HEK293T (cell line): ENCODE data around the gene MRPS23.

Experiments used
- BHLHE40 ChIP-seq: fragments of 450-650 bp; IDR thresholded peaks from 2 replicates; pipeline ENCODE4 v1.6.1; 2016; ENCODE audit warnings: mild to moderate bottlenecking, moderate library complexity, borderline replicate concordance
- LEF1 ChIP-seq: fragments of 450-650 bp; IDR thresholded peaks from 2 replicates; pipeline ENCODE4 v1.6.1; 2017; ENCODE audit warnings: mild to moderate bottlenecking, borderline replicate concordance
- NFRKB ChIP-seq: fragments of 450-650 bp; IDR thresholded peaks from 2 replicates; pipeline ENCODE4 v1.6.1; 2016; ENCODE audit warnings: mild to moderate bottlenecking, moderate library complexity
- SP1 ChIP-seq: fragments of 450-650 bp; IDR thresholded peaks from 2 replicates; pipeline ENCODE4 v1.6.1; 2017
- SUZ12 ChIP-seq: fragments of 450-650 bp; IDR thresholded peaks from 2 replicates; pipeline ENCODE4 v1.6.1; 2016; ENCODE audit warnings: mild to moderate bottlenecking
- TF ChIP-seq, protein P1 (sequence below): fragments of 450-650 bp; IDR thresholded peaks from 2 replicates; pipeline ENCODE4 v1.6.1; 2016

DNA sequence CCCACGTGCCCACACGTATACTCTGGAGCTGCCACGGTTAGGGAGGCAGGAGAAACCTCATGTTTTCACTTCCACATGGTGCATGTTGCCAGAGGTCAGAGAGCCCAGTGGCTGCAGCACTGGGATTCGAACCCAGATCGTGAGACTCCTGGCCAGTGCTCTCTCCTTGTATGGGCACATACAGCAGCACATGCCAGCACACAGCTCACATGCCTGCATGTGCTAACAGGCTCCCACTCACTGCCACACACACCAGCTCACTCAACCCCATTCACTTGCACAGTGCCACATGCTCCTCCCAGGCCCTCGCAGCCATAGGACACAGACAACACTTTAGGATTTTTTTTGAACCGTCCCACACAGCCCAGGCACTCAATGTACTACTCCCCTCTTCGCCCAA is 49.5 kb upstream of the MRPS23 start:
- TF ChIP-seq NFRKB (no peak), BHLHE40 (no peak), SP1 (no peak), SUZ12 (no peak), LEF1 (no peak)
- TF ChIP-seq, protein P1, sequence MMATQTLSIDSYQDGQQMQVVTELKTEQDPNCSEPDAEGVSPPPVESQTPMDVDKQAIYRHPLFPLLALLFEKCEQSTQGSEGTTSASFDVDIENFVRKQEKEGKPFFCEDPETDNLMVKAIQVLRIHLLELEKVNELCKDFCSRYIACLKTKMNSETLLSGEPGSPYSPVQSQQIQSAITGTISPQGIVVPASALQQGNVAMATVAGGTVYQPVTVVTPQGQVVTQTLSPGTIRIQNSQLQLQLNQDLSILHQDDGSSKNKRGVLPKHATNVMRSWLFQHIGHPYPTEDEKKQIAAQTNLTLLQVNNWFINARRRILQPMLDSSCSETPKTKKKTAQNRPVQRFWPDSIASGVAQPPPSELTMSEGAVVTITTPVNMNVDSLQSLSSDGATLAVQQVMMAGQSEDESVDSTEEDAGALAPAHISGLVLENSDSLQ, result no peak
